Stimulated activated CD8-positive, alpha-beta memory T cell treated with anti-CD3 and anti-CD28 coated beads, Interleukin-15, amount 100 ng/mL, for 24 hours (primary cell): ENCODE data around the gene TMEM145.

ENCODE experiments used
- DNase-seq: peaks from one replicate; pipeline ENCODE4 v3.0.0-alpha.2; 2020; ENCODE audit warnings: low read depth

The TMEM145 gene

GRCh38 chr19:42289556-42290041 lies 23.5 kb upstream of the TMEM145 start:
- DNase-seq, result no peak

DNA sequence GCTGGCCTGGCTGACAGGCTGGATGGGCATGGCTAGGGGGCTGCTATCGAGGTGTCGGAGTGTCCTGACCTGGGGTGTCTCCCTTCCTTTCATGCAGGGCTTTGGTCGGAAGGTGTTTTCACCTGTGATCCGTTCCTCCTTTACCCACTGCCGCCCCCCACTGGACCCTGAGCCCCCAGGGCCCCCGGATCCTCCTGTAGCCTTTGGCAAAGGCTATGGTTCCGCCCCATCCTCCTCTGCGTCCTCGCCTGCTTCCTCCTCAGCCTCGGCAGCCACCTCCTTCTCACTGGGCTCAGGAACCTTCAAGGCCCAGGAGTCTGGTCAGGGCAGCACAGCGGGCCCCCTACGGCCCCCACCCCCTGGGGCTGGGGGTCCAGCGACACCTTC lies 23.0 kb upstream of the TMEM145 start:
- no peak for DNase-seq

DNA sequence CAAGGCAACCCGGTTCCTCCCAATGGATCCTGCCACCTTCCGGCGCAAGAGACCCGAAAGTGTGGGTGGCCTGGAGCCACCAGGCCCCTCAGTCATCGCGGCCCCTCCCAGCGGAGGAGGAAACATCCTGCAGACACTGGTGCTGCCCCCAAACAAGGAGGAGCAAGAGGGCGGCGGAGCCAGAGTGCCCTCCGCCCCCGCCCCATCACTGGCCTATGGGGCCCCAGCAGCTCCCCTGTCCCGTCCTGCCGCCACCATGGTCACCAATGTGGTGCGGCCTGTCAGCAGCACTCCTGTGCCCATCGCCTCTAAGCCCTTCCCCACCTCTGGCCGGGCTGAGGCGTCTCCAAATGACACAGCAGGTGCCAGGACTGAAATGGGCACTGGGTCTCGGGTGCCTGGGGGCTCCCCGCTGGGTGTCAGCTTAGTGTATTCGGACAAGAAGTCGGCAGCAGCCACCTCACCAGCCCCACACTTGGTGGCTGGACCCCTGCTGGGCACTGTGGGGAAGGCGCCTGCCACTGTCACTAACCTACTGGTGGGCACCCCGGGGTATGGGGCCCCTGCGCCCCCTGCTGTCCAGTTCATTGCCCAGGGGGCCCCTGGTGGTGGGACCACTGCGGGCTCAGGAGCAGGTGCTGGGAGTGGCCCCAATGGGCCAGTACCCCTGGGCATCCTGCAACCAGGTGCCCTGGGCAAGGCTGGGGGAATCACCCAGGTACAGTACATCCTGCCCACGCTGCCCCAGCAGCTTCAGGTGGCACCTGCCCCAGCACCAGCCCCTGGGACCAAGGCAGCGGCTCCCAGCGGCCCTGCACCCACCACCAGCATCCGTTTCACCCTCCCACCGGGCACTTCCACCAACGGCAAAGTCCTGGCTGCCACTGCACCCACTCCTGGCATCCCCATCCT lies 22.3 kb upstream of the TMEM145 start:
- no peak for DNase-seq

- no peak for DNase-seq
These were observed 21.7 kb upstream of the TMEM145 start for GRCh38 chr19:42291435-42291810.

DNA sequence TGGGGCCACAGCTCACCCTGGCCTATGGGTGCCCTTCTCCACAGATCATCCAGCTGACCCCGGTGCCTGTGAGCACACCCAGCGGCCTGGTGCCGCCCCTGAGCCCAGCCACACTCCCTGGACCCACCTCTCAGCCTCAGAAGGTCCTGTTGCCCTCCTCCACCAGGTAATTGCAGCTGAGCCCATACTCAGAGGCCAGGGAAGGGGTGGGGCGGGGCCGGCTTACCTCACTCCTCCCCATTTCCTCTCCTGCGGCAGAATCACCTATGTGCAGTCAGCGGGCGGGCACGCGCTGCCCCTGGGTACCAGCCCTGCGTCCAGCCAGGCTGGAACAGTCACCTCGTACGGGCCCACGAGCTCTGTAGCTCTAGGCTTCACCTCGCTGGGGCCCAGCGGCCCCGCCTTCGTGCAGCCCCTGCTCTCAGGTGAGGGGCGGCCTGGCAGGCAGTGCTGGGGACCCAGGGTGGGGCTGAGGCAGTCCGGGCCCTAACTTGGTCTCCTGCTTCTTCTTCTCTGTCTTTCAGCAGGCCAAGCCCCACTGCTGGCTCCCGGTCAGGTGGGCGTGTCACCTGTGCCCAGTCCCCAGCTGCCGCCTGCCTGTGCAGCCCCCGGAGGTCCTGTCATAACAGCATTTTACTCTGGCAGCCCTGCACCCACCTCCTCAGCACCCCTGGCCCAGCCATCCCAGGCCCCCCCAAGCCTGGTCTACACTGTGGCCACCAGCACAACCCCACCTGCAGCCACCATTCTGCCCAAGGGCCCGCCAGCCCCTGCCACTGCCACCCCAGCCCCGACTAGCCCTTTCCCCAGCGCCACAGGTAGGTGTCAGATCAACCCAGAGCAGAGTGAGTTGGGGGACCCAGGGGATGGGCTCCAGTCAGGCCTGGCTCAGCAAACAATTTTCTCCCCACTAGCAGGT lies 20.8 kb upstream of the TMEM145 start:
- no peak for DNase-seq

- no peak for DNase-seq
These were observed 20.1 kb upstream of the TMEM145 start for GRCh38 chr19:42292963-42293362.

- DNase-seq, result no peak
These were observed 19.6 kb upstream of the TMEM145 start for GRCh38 chr19:42293540-42293939.

GRCh38 chr19:42293948-42294347 lies 19.2 kb upstream of the TMEM145 start:
- DNase-seq, result no peak

- DNase-seq, result no peak
These were observed 18.5 kb upstream of the TMEM145 start for GRCh38 chr19:42294471-42295137.

GRCh38 chr19:42295342-42295741 lies 17.8 kb upstream of the TMEM145 start:
- no peak for DNase-seq

GRCh38 chr19:42295831-42296525 lies 17.1 kb upstream of the TMEM145 start:
- peak; percentile 83 for DNase-seq

GRCh38 chr19:42297039-42297438 lies 16.1 kb upstream of the TMEM145 start:
- DNase-seq, result no peak

- no peak for DNase-seq
These were observed 11.4 kb upstream of the TMEM145 start, which contains the start of gene PRR19 for GRCh38 chr19:42301646-42302203. Gene PRR19 (plus strand): TSS chr19:42302132. CDS start chr19:42309585, 7,453 bp downstream.

DNA sequence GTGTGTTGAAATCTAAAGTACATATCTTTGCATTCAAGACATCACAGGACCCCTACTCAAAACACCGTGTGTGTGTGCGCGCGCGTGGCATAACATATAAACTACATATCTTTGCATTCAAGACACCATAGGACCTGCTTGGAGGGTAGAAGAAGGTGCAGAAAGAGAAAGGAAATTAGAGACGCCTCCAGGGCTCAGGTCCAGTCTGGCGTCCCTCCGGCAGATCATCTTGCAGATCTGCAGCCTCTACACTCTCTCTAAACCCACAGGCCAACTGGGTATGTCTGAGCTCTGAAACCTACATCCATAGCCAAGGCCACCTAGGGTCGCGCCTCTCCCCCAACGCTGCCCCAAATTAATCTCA lies 10.0 kb upstream of the TMEM145 start:
- DNase-seq, result no peak

DNA sequence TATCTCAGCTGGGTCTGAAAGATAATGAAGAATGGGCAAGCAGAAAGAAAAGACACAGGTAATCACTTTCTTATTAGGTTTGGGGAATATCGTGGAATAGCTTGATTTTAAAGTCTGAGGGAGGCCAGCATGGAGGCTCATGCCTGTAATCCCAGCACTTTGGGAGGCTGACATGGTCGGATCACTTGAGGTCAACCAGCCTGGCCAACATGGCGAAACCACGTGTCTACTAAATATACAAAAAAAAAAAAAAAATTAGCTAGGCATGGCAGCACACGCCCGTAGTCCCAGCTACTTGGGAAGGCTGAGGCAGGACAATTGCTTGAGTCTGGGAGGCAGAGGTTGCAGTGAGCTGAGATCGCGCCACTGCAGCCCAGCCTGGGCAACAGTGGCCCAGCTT lies 9.2 kb upstream of the TMEM145 start:
- no peak for DNase-seq

DNA sequence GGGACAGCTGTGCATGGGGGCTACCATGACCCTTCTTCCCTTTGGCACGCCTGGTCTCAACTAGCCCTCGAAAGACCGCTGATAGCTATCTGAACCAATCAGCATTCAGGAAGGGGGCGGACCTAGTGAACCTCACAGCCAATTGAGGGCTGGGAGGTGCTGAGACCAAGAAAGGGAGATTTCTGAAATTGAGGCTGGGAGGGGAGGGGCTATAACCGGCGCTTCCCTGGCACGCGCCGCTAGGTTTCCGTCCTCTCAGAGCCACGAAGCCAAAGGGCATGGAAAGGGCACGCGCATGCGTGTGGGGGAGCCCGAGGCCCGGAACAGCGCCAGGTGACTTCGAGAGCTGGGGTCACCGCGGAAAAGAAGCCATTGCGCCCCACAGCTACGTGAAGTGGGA lies 6.5 kb upstream of the TMEM145 start:
- DNase-seq, result no peak

- no peak for DNase-seq
These were observed 3.4 kb upstream of the TMEM145 start for GRCh38 chr19:42309686-42310085.

GRCh38 chr19:42311657-42312056 lies 1.5 kb upstream of the TMEM145 start:
- no peak for DNase-seq

DNA sequence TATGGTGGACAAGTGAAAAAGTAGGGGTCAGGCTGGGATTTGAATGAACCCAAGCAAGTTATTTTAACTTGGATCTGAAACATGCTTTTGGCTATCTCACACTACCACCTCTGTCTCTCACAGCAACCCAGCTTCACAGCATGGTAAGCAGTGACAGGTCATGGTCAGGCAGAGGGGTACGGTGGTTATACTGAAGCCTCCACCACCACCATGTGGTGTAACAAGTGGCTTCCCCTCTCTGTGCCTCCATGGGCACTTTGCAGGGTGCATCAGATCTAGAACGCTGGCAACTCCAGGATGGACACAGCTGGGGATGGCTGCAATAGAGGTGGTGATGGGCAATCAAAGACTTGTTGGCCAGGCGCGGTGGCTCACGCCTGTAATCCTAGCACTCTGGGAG lies 739 bp upstream of the TMEM145 start:
- DNase-seq, result no peak

DNA sequence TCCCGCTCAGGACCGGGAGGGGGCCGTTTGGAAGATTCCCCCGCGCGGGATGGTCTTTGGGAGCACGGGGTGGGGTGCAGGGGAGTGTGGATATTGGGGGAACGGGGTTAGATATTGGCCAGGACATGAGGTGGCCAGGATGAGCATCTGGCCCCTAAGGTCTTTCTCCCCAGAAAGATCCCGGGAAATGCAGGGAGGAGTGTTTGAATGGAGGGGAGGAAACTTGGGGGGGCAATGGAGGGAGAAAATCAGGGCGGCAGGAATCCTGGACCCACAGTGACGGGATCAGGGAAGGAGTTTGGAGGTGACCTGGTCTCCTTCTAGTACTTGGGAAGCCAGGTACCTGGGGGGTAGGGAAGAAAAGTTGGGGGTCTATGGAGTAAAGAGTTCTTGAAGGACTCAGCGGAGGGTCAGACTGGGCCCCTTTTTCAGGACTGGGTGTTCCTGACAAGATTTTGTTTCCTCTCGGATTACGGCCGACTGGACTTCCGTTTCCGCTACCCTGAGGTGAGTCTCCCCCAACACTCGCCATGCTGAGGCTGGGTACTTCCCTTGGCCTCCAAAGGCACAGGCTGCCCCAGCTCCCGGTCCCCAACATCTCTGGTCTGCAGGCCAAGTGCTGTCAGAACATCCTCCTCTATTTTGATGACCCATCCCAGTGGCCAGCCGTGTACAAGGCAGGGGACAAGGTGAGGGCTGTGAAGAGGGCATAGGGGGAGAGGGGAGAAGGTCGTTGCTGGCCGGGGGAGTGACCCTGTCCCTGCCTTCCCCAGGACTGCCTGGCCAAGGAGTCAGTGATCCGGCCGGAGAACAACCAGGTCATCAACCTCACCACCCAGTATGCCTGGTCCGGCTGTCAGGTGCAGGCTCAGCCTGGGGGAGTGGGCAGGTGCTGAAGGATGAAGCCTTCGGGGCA lies 989 bp downstream of the TMEM145 start:
- no peak for DNase-seq
